Fibroblast of pulmonary artery (primary cell): ENCODE measurements around the gene LAMA3.

Experiments
- DNase-seq: peaks from one replicate; pipeline ENCODE4 v3.0.0-alpha.2; 2010; ENCODE audit warnings: low read depth
- H3K4me3 ChIP-seq: replicated peaks from 2 replicates; pipeline ENCODE4 v1.5.1; 2011; ENCODE audit warnings: low read depth, mild to moderate bottlenecking, control low read depth, low read length, moderate library complexity
- CTCF ChIP-seq: IDR thresholded peaks from 2 replicates; pipeline ENCODE4 v1.5.1; 2011; ENCODE audit warnings: mild to moderate bottlenecking, control low read depth, low read length, inconsistent platforms; ENCODE audit errors: missing control alignments

Gene LAMA3

GRCh38 chr18:23669804-23670405 lies 19.3 kb upstream of the LAMA3 start:
- no peak overlapping the region for H3K4me3 ChIP-seq
- DNase-seq, result peak; percentile 48
- TF ChIP-seq CTCF, result no peak

- DNase-seq, result no peak
- no peak for TF ChIP-seq CTCF
- H3K4me3 ChIP-seq, result no peak overlapping the region
Observed at GRCh38 chr18:23671564-23671963, 17.7 kb upstream of the LAMA3 start.

GRCh38 chr18:23673725-23674124 lies 15.5 kb upstream of the LAMA3 start:
- no peak for TF ChIP-seq CTCF
- no peak for DNase-seq
- H3K4me3 ChIP-seq, result no peak overlapping the region

GRCh38 chr18:23675236-23675635 lies 14.0 kb upstream of the LAMA3 start:
- DNase-seq, result no peak
- no peak for TF ChIP-seq CTCF
- no peak overlapping the region for H3K4me3 ChIP-seq

GRCh38 chr18:23675896-23676295 lies 13.4 kb upstream of the LAMA3 start:
- no peak overlapping the region for H3K4me3 ChIP-seq
- TF ChIP-seq CTCF, result no peak
- no peak for DNase-seq

GRCh38 chr18:23682045-23682444 lies 7.2 kb upstream of the LAMA3 start:
- no peak overlapping the region for H3K4me3 ChIP-seq
- no peak for TF ChIP-seq CTCF
- DNase-seq, result no peak

- no peak overlapping the region for H3K4me3 ChIP-seq
- TF ChIP-seq CTCF, result no peak
- no peak for DNase-seq
Observed at GRCh38 chr18:23682472-23682871, 6.8 kb upstream of the LAMA3 start.
